HG03378 (cell line): Measurements from ENCODE around the gene BMPER.

ENCODE experiments used
- ATAC-seq: cut with Tn5 transposase; IDR thresholded peaks from one replicate; pipeline ENCODE4 v1.9.1; 2021; ENCODE audit warnings: mild to moderate bottlenecking, moderate library complexity; ENCODE audit not compliant: unreplicated experiment

The BMPER gene

GRCh38 chr7:33964417-33965182 lies 59.3 kb downstream of the BMPER start:
- ATAC-seq, result no peak

- ATAC-seq, result no peak
Measured at GRCh38 chr7:33965183-33965744, 59.9 kb downstream of the BMPER start.

- no peak for ATAC-seq
Measured at GRCh38 chr7:33968591-33968990, 63.3 kb downstream of the BMPER start.

- ATAC-seq, result no peak
Measured at GRCh38 chr7:33970536-33970935, 65.2 kb downstream of the BMPER start.

DNA sequence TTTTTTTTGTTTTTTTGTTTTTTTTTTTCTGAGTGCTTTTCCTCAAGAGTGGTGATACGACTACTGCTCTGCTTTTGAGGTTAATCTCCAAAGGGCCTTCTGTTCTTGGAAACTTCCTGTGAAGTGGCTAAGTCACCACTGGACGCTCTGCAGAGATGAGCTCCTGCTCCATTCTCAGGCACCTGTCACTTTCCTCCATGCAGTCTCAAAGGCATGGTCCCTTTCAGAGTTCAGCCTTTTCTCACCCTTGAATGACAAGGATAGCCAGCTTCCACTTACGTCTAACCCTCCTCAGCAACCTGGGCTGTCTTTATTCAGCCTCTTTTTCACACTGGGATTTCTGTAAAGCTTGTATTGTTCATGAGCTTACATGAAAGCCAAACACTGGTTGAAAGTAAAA lies 65.8 kb downstream of the BMPER start:
- no peak for ATAC-seq

DNA sequence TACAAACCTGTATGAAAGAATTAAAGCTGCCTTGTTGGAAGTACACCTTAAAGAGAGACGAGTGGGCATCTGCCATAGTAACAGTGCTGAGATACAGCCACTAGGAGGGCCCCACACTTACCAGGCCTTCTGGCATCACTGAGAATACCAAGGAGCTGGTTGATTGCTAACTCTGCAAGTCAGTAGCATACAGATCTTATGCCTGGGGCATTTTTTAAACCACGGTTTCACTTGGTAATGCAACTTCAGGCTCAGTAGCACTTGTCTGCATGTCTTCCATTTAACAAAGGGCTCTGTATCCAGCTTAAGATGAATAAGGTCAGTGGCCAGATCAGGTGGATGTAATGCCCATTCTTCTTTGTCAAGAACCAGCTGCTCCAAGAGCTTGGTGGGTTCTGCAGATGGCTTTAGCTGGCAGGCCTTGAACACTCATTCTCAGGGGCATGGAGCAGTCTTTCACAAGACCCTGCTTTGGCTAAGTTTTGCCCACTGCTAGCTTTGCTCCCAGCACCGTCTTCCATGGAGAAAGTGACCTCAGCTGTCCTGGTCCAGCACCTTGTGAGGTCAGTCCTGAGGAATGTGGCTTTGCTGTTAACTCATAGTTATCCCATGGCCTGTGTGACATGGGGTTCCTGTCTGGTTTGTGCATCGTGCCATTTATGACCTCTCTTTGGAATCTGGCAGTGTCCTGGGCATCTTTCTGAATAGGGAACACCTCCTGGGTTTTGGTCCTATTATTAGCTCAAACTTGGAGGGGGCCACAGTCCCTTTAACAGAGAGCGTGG lies 68.1 kb downstream of the BMPER start:
- no peak for ATAC-seq

DNA sequence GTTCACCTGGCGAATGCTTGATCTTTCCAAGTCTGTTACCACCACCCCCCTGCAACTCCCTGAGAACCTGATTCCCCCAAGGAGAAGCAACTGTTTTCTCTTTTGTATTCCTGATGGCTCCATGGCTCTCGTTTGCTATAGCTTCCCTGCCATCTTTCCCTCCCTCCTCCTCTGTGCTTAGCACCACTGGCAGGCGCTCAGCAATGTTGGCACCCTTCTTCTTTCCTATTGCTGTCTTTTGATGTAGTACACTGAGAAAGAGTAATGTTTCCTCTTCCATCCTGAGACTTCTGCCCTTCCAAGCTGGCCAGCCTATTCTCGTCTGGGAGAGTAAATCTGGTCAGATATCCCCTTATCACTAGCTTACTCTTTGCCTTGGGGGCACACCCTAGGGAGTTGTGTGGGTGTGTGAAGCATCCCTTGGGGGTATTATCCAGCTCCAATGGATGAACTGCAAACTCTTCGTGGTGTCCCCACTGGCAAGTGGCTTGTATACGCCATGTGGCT lies 74.0 kb downstream of the BMPER start:
- ATAC-seq, result no peak

DNA sequence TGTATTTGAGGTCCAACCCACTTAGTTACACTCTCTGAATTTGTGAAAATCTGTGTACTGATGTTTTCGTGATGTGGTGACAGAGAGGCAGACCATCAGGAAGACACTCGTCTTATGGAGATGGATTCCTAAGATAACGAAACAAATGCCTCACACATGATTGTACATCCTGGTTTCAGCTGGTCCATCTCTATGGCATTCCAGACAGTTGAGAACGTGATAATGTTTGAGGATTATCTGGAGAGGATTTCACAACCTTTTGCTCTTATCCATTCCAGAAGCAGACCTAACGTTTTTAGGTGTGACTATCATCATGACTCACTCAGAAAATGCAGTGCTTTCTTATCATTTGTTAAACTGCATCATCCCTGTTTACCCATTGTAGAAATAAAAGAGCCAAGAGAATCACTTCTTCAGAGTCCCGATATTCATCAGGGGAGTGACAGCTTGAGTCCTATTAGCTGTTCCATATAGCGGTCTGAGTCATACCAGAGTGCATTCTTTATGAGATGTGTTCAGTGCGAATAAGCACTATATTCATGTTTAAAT lies 74.5 kb downstream of the BMPER start:
- ATAC-seq, result no peak

GRCh38 chr7:33981226-33981625 lies 75.9 kb downstream of the BMPER start:
- no peak for ATAC-seq

DNA sequence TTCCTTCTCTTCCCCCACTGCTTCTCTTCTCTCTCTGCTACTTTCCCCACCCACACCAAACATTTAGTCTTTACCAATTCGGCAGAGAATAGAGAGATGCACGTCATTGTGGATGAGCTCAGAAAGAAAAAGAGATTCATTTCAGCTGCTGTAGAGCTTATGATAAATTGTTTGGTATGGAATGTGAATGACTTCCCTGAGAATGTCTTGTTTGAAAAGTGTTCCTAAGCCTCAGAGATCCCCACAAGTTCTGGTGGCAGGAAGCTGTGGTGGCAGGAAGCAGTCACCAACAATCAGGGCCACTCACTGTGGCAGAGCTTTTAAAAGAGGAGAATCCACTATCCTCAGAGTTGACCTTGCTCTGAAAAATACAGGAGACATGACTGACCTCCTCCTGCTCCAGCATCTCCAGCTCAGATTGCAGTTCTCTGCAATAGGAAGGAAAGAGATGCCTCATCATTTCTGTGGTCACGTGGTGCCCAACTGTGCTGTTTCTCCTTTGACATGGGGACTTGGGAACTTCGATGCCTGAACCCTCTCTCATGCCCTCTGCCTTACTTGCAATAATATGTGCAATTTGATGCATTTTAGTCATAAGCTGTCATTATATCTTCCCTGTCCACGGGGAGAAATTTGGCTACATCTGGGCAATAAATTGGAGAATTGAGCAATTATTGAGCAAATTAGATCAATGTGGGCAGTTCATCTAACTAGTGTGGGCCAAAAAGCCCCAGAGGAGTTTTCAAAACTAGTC lies 76.5 kb downstream of the BMPER start:
- no peak for ATAC-seq

- ATAC-seq, result no peak
Measured at GRCh38 chr7:33982425-33982786, 77.1 kb downstream of the BMPER start.

DNA sequence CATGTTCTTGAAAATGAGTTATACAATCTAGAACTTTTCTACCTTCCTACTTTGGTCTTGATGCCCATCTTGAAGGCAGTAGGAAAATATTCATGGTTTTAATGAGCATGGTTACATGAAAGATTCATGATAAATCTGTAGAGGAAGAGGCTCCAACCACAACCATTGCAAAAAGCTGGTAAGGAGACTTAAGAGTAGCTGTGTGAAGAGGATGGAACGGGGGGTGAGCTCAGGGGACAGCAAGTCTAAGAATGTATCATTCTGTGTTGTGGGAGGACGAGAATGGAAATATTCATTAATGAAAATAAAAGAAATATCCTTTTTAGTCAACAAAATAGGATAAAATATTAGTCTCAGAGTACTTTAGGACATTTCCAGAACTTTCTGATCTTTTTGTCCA lies 81.1 kb downstream of the BMPER start:
- no peak for ATAC-seq

- no peak for ATAC-seq
Measured at GRCh38 chr7:33986951-33987947, 81.9 kb downstream of the BMPER start.

DNA sequence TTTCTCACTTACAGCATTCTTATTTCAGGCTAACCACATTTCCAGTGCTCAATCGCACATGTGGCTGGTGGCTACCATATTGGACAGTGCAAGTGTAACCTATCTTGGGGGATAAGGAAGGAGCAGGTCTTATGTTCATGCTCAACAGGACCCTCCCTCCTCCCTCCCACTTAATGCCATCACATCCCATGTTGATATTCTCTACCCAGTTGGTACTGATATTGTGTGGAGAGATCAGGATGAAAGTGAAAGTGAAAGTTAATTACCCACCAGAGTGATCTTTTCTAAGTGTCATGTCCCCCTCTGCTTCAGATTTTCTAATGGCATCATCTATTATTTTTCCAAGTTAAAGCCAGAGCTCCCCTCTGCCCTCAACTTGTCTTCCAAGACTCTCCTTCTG lies 91.6 kb downstream of the BMPER start:
- ATAC-seq, result no peak

DNA sequence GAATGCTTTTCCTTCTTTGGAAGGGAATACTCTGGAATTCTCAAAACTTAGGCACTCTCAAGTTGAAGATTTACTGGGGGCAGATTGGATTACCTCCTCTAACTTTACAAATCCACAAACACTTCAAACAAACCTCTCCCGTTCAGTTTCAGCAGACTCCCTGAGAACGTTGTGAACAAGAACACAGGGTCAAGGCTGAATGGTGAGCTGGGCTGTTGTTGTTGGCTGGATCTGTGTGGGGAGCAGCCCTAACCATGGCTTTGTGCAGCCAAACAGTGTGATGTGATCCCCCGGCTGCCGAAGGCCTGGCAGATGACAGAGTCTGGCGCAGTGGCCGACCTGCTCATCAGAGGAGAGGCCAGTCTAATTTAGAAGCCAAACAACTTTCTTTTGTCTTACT lies 93.1 kb downstream of the BMPER start:
- no peak for ATAC-seq

DNA sequence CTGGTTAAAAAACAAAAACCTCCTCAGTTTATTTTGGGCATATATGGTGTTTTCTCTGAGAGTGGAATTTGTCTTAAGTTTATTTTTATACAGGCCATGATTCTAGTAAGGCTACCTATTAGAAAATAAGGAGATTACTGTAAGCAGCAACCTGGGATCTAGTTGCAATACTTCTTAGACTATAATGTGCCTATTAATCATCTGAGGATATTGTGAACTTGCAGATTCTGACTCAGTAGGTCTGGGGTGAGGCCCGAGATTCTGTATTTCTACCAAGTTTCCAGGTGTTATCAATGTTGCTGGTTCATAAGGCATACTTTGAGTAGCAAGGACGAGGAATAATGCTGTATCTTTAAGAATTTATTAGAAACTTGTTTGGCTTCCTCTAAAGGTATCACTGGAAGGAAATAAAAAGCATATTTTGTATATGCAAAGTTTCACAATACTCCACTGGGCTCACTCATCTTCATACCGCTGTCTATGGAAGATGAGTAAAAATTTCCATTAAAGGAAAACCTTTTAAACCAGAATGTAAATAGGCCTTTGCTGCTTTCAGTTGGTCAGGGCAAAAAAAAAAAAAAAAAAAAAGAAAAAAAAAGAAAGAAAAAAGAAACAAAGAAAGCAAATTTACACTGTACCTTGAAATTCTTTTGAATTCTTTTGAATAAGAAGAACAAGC lies 105.8 kb downstream of the BMPER start:
- no peak for ATAC-seq

DNA sequence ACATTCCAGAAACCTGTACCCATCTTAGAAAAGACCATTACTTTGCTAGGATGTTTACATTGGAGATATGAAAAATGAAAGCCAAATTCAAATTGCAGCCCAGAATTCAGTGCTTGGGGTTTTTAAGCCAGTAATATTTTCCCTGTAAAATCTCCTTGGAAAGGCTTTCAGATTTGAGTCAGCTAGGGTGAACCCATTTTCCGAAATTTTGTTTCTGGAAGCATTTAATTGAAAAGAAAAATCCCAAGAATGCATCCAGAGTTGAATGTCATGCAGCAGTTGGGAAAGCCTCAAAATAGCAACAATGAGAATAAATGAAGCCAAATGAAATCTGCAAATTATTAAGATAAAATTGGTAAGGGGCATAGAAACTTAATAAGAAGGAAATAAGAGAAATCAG lies 106.4 kb downstream of the BMPER start:
- ATAC-seq, result no peak

GRCh38 chr7:34013421-34013820 lies 108.1 kb downstream of the BMPER start:
- no peak for ATAC-seq

DNA sequence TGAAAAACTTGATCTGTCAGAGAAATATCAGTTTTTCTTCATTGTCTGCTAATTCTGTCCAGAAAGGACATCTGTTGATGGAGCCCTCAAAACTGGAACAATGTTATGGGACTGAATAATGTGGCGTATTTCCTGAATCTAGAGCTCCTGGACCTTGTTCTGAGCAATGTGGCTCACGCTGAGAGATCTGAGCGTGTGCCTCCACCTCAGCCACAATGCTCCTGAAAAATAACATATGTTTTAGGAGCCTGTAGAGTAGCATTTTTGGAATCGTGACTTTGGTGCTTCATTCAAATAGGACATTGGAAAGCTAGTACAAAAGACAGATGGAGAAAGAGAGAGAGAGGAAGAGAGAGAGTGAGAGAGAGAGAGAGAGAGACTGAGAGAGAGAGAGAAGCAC lies 110.3 kb downstream of the BMPER start:
- ATAC-seq, result no peak
